Spinal cord (tissue), 10 donors: Measurements from ENCODE around the gene IFT27. TPM values are rescaled to one million over a fixed set of nuclear protein-coding genes. Genes with fewer than 3 reads are reported as not detected.
A peak's percentile ranks its signal among the peaks of the same experiment; 100 is the strongest.

Source experiments
- DNase-seq, 6 donors: peaks; one replicate each; pipeline versions ENCODE4 v3.0.0 to v3.0.0-alpha.2; 2013 to 2015; ENCODE audit warnings: low spot score in 6 of 6, low read depth in 4 of 6
- H3K27ac ChIP-seq: one replicate; pipeline ENCODE4 v1.5.1; 2013; ENCODE audit warnings: low read depth, low read length, control low read depth
- H3K27me3 ChIP-seq: one replicate; pipeline ENCODE4 v1.6.1; 2013; ENCODE audit warnings: low read length; ENCODE audit not compliant: control insufficient read depth, insufficient read depth
- H3K36me3 ChIP-seq: one replicate; pipeline ENCODE4 v1.6.1; 2013; ENCODE audit warnings: low read length; ENCODE audit not compliant: control insufficient read depth, insufficient read depth
- H3K4me1 ChIP-seq: one replicate; pipeline ENCODE4 v1.6.1; 2013; ENCODE audit warnings: low read length; ENCODE audit not compliant: control insufficient read depth, insufficient read depth
- H3K4me3 ChIP-seq: one replicate; pipeline ENCODE4 v1.5.1; 2013; ENCODE audit warnings: low read depth, low read length, control low read depth
- H3K9me3 ChIP-seq: one replicate; pipeline ENCODE4 v1.6.1; 2013; ENCODE audit warnings: low read length; ENCODE audit not compliant: control insufficient read depth, insufficient read depth
- WGBS: methylation state at CpG from one replicate; pipeline ENCODE4 v1.1.5; 2013; ENCODE audit warnings: missing lambda C conversion rate; ENCODE audit not compliant: insufficient coverage; 5-methylcytosine and 5-hydroxymethylcytosine counted together
- polyA plus RNA-seq, 2 donors: library from polyadenylated mRNA; unstranded; fragments of 120-200 nt; gene quantifications; one replicate each; pipeline ENCODE4 v1.2.1, GENCODE V29; 2013; ENCODE audit not compliant: insufficient read length in 2 of 2
- total RNA-seq, 2 donors: library from RNA; depleted of rRNA in 1 of 2; stranded (reverse); fragments of 120-200 nt in 1 of 2; fragments of >200 nt in 1 of 2; gene quantifications; one replicate each; pipeline versions ENCODE4 v1.2.3 to v1.2.4, GENCODE V29; 2013 to 2014
- donor health status: healthy.

The IFT27 gene
- total and polyA plus RNA-seq, 4 donors = 17.0 to 72.3 (median 55.1) TPM

DNA sequence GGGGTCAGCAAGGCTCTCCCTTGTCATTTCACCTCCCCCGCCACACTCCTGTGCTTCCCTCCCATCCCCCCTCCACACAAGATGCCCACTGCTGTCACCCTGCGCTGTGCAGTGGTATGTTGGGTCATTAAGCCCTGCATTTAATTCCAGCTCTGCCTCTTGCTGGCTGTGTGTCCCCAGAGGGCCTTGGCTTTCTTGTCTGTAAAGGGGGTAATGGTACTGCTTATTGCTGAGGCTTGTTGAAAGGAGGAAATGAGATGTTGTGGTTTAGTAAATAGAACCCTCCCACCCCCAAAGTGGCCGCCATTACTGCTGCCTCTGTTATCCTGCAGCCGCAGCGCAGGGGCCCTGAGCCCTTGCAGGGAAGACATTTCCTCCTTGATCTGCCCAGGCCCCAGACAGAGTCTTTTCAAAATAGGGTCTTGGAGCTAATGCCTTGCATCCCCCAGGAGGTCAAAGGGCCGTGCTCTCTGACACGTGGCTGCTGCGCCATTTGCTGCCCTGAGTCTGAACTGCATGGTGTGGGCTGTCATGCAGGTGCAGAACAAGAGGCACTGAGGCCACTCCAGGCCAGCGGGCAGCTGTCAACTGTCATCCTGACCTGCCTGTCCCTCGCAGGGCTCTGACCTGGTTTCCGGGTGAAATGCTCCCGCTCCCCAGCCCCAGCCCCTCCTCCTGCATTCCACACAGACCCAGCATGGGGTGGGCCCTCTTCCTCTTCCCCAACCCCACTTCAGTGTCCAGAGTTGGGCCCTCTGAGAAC lies 22.2 kb upstream of the IFT27 start:
- peak in 1 of 6 donors; percentile 88 for DNase-seq
- WGBS = 41% methylated on average over 8 of the region's 12 CpGs
- no peaks in the 10 kb centered on the region for H3K27me3 ChIP-seq

DNA sequence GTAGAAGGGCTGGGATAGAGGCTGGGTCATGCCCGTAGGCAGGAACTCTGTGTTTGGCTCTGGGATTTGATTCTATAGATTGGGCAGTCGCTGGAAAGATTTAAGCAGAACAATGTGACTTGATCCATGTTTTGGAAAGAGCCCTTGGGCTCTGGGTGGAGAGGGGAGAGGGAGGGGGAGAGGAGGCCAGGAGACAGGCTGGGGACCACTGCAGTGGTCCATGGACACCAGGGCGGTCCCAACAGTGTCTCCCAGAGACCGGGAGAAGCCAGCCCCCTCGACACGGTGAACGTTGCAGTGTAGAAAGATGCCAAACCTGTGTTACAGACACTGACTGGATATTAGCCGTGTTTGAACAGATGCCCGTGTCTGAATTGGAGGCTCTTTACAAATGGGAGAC lies 21.5 kb upstream of the IFT27 start:
- Histone ChIP-seq H3K27ac (no peak overlapping the region), H3K27me3 (no peaks in the 10 kb centered on the region), H3K9me3 (no peaks in the 10 kb centered on the region), H3K4me3 (no peak overlapping the region), H3K4me1 (peaks cover 24% of the 10 kb centered on the region), H3K36me3 (no peaks in the 10 kb centered on the region)
- WGBS = 44% methylated on average over 9 of the region's 9 CpGs
- DNase-seq = peak in 1 of 6 donors; percentile 71

More for the DNA sequence above, 22.2 kb upstream of the IFT27 start:
- no peak overlapping the region for H3K4me3 ChIP-seq
- H3K27ac ChIP-seq = no peak overlapping the region
- H3K9me3 ChIP-seq = no peaks in the 10 kb centered on the region
- H3K4me1 ChIP-seq = peaks cover 24% of the 10 kb centered on the region
- no peaks in the 10 kb centered on the region for H3K36me3 ChIP-seq

DNA sequence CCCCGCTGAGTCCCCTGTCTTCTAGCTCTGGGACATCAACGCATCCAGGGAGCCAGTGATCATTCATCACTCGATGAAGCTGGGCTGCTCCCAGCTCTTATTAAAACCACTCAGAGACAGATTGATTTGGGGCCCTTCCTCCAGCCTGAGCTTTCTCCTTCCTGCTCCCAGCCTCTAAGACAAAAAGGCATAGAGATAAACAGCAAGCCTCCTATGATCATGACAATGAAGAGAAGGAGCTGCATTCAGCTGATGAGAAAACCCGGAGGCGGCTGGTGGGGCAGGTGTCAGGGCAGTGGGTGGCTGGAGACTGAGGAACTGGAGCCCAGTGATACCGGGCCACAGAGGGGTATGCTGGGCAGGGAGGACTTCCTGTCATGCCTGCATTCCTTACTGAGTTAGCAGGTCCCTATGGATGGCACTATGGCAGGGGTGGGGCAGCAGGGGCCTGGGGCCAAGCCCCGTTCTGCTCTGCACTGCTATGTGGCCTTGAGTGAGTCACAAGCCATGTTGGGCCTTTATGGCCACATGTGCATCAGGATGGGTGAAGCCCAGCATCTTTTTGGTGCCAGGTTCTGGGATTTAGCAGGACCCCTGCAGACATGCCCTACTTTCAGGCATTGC lies 20.7 kb upstream of the IFT27 start:
- Histone ChIP-seq H3K27me3 (no peaks in the 10 kb centered on the region), H3K27ac (no peak overlapping the region), H3K4me1 (peaks cover 24% of the 10 kb centered on the region), H3K9me3 (no peaks in the 10 kb centered on the region), H3K36me3 (no peaks in the 10 kb centered on the region), H3K4me3 (no peak overlapping the region)
- WGBS = 41% methylated on average over 7 of the region's 7 CpGs
- peak in 1 of 6 donors; percentile 53 for DNase-seq

DNA sequence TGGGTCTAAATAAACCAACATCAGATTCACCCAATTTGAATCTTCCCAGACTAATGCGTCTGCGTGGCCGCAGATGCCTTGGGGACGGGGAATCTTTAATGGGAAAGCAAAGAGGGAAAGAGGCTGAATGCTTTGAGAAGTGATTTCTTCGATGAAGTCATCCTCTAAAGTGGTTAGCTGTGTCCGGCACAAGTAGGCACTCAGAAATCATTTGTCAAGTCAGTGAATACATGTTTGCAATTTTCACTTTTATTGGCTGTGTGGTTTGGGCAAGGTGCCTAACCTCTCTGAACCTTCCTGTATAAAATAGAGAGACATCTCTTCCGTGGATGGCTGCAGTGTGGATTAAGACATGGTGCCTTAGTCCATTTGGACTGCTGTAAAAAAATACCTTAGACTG lies 19.7 kb upstream of the IFT27 start:
- H3K27me3 ChIP-seq = no peaks in the 10 kb centered on the region
- no peaks in the 10 kb centered on the region for H3K36me3 ChIP-seq
- no peak overlapping the region for H3K27ac ChIP-seq
- 95% methylated on average over 5 of the region's 7 CpGs for WGBS
- H3K9me3 ChIP-seq = no peaks in the 10 kb centered on the region
- no peak for DNase-seq
- no peak overlapping the region for H3K4me3 ChIP-seq
- peaks cover 24% of the 10 kb centered on the region for H3K4me1 ChIP-seq

DNA sequence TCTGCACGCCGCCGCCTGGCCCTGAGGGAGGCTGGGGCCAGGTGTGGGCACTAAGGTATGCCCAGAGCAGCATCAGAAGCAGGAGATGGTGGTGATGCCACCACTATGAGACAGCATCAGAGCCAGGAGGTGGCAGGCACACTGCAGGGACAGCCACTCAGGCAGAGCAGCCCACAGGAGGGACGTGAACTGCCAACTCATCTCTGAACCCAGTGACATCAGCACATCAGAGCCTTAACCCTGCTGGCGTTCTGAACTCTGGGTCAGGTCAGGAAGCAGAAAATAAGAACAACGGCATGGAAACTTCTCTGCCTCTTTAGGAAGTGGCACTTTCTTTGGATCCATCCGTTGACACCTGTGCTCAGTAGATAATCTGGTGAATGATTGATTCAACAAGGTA lies 14.7 kb upstream of the IFT27 start:
- H3K27ac ChIP-seq = no peak overlapping the region
- no peaks in the 10 kb centered on the region for H3K9me3 ChIP-seq
- DNase-seq = no peak
- no peaks in the 10 kb centered on the region for H3K36me3 ChIP-seq
- 60% methylated on average over 7 of the region's 7 CpGs for WGBS
- peaks cover 4% of the 10 kb centered on the region for H3K27me3 ChIP-seq
- no peak overlapping the region for H3K4me3 ChIP-seq
- peaks cover 10% of the 10 kb centered on the region for H3K4me1 ChIP-seq

DNA sequence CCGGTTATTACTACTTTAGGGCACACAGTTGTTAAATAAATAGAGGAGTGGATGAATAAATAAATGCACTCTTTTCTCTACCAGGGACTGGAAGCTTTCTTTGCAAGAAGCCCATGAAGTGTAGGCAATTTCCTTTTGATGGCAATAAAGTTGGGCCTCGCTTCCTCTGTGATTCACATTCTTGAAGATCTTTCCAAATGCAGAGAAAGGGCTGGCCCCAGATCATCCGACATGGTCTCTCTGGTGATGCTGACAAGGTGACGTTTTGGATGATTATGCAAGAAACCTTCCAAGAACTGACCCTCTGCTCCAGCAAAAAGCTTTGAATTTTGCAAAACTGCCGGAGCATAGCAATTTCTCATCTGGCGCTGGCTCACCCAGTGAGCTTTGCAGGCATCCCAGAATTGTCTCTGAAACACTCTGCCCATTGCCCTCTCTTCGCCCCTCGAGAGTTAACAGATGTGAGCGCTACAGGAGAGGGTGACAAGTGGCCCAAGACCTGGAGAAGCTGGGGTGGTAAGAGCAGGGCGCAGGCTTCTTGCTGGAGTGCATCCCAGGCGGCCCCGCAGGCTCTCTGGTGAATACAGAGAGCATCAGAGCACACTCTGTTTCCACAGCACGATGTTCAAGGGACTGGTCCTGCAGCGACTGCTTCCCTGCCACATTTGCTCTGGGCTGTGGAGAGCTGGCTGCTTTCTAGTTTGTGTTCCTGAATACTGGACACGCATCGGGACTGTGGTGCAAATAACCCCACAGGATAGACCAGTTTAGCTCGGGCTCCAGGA lies 11.5 kb upstream of the IFT27 start:
- no peaks in the 10 kb centered on the region for H3K9me3 ChIP-seq
- no peak overlapping the region for H3K27ac ChIP-seq
- no peak overlapping the region for H3K4me3 ChIP-seq
- H3K27me3 ChIP-seq = peaks cover 4% of the 10 kb centered on the region
- DNase-seq = no peak
- H3K4me1 ChIP-seq = peaks cover 13% of the 10 kb centered on the region
- no peaks in the 10 kb centered on the region for H3K36me3 ChIP-seq
- 73% methylated on average over 16 of the region's 17 CpGs for WGBS

DNA sequence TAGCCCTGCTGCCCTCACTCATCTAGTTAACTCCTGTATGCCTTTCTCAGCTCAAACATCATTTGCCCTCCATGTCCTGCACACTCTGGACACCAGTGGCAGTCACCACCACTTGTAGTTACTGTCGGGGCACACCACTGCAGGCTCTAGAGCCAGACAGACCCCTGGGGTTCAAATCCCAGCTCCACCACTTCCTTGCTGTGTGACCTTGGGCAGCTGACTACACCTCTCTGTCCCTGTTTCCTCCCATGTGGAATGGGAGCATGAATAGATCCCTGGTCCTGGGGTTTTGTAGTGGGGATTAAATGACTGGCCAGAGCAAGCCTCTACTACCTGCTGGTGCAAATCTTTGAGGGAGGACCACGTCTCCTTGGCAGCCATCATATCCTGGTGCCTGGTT lies 7.8 kb upstream of the IFT27 start:
- Histone ChIP-seq H3K27ac (no peak overlapping the region), H3K9me3 (no peaks in the 10 kb centered on the region), H3K4me3 (no peak overlapping the region), H3K4me1 (peaks cover 26% of the 10 kb centered on the region), H3K36me3 (no peaks in the 10 kb centered on the region), H3K27me3 (peaks cover 4% of the 10 kb centered on the region)
- no peak for DNase-seq
- WGBS = 80% methylated on average over 1 of the region's 2 CpGs

DNA sequence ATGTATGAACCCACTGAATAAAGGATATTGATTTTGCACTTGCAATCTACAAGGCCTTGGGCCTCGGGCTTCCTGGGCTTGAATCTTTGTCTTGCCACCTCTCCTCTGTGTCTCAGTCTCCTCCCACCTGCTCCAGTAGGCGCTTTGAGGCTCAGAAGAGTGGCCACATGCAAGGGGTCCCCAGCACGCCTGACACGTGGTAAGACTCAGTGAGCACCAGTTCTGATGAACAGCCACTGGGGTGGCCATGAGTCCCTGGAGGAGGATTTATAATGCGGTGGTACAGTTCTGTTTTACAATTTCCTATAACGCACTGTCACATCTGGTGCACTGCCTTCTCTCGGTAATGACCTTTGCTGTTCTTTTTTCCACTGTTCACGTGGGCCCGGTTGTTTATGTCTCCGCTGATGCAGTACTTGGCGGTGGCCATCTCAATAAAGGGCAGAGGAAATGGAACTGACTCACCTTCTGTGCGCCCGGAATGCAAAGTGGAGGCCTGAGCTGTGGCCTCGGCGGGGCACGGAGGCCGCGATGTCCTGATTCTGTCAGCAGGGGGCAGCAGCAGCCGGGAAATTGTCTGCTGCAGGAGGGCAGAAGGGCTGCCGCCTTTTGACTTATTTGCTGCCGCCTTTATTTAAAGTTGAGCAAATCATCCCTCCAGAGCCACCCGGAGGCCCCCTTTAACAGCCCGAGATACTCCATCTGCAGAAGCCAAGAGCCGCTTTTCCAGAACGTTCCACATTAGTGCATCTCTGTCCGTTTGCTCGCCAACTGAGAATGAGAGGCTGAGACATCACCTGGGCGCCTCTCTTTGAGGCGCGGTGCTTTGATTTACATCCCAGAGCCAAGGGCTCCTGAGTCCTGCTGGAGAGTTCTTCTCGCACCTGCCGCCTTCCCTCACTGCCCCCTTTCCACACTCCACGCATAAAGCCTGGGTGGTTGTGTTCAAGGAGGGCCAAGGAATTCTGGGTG lies 6.0 kb upstream of the IFT27 start:
- H3K9me3 ChIP-seq = no peaks in the 10 kb centered on the region
- peak in 3 of 6 donors; percentile 61 to 93 (median 81) for DNase-seq
- H3K27ac ChIP-seq = no peak overlapping the region
- 15% methylated on average over 27 of the region's 33 CpGs for WGBS
- H3K4me3 ChIP-seq = no peak overlapping the region
- H3K27me3 ChIP-seq = no peaks in the 10 kb centered on the region
- peaks cover 19% of the 10 kb centered on the region for H3K4me1 ChIP-seq
- no peaks in the 10 kb centered on the region for H3K36me3 ChIP-seq

DNA sequence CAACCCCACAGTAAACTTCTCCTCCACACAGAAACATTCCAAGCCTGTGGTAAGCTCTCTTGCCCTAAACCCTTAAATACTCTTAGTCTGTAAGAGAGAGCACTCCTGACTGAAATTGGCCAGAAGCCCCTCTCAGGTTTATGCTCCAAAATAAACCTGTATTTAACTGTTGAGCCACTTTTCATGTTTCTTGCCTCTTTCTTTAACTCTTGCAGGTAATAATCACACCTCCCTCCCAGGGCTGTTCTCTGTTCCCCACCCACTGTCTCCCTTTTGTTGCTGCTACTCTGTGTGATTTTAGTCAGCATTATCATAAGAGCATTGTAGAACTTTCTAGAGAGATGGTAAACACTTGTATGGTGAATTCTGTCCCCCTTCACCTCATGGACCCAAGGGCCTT lies 2.1 kb upstream of the IFT27 start:
- Histone ChIP-seq H3K4me3 (no peak overlapping the region), H3K27me3 (no peaks in the 10 kb centered on the region), H3K36me3 (no peaks in the 10 kb centered on the region), H3K27ac (no peak overlapping the region), H3K9me3 (no peaks in the 10 kb centered on the region), H3K4me1 (peaks cover 35% of the 10 kb centered on the region)
- no peak for DNase-seq
